ENCODE data around the gene APEH.

Gene APEH
- 54.6 to 123 (median 103) reads per million in 3 experiments for total RNA-seq

GRCh38 chr3:49673715-49674496 lies at the start of gene APEH:
APEH (plus strand) TSS chr3:49674351; CDS start chr3:49674402, 51 bp downstream.
- DNase-seq, result peak; percentile 97

GRCh38 chr3:49625071-49625470 lies 49.1 kb upstream of the APEH start:
- no peak for DNase-seq

DNA sequence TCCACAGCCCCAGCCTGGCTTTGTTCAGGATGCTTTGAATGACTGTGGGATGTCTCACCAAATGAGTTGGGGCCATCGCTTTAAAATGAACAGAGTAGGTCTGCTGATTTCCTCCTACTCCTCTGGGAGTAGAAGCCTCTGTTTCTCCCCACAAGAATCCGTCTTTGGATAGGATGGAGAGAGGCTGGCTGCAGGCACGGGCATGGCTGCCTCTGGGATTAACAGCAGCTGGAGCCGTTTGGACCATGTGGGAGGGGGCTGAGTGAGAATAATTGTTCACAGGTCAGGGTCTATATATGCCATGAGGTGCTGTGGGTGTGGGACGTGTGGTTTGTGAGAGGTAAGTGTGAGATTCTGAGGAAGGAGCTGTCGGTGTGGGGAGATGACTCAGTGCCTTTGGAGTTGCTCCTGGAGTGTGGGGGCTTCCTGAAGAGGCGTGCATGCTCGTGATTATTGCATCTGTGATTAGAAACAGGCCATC lies 48.0 kb upstream of the APEH start:
- no peak for DNase-seq

GRCh38 chr3:49626796-49627195 lies 47.4 kb upstream of the APEH start:
- no peak for DNase-seq

DNA sequence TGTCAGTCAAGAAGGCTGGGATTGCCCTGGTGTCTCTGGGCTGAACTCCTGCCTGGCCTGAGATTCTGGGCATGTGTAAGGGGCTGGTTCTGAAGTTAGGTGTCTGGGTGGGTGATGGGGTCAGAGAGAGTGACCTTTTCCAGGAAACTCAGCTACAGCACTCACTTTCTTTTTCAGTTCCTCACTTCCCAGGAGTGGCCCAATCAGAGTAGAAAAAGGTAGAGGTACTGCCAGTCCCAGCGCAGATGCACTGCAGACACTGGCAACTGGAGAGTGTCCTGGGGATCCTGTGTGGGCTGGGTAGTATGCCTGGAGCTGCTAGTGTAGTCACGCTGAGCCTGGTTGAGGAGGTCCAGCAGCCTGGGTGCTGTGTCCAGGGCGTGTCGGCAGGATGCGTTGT lies 46.5 kb upstream of the APEH start:
- no peak for DNase-seq

DNA sequence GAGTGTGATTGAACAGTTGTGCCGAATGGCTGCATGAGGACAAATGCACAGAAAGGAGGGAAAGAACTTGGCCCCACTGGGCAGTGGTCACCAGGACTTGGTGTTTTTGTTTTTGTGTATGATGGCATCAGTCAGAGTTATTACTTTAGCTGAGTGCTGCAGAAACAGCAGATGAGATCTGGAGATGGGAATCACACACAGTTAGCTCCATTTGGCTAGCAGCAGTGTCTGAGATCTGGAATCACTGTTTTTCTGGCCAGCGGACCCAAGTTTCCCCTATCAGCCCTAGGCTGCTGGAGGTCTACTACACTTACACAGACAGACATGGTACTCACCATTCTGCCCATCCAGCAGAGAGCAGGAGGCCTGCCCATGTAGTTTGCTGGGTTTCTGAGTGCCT lies 45.9 kb upstream of the APEH start:
- no peak for DNase-seq

DNA sequence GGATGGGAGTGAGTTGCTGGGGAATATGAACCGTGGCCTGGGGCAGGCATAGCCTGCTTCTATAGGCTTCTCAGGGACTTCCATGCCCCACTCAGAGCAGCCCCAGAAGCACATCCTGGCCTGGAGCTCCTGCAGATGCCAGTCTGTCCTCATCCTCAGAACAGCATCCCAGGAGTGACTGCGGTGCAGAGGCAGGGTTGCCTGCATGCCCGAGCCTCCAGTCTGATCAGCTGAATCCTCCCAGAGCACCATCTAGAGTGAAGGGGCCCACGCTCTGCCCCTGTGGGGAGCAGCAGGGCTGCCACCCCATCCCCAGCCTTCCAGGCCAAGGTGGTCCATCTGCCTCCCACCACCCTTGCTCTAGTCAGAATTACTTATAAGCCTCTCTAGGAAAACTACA lies 44.7 kb upstream of the APEH start:
- DNase-seq, result no peak

DNA sequence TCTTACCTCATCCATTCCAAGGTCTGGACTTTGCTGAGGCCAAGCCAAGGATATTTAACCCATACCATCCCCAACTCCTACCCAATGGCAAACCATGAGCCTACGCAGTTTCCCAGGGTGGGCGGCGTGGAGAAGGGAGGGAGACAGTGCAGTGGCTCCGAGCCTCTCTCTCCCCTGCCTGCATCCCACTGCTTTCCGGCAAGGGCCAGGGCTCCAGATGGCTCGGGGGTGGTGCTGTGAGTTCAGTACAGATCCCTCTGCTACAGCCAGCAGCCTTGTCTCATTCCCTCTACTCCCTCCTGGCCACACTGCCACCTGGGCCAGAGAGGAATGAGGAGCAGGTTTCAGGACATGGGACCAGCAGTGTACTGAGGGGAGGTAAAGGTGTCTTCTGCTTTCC lies 44.3 kb upstream of the APEH start:
- no peak for DNase-seq

DNA sequence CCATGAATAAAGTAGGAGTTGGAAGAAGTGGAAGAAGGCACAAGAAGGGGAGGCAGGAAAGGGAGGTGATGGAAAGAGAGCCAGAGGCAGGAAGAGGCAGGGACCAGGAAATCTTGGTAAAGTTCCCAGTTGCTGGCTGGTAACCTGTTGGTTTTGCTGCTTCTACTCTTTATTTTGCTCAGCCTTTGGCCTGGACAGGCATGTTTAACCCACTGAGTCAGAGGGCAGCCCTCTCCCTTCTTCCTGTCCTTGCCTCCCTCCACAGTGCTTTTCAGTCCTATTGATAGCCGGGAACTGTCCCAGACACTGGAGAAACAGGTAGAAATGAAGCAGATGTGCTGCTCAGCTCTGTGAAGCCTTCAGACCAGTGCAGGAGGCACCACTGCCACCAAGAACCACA lies 43.4 kb upstream of the APEH start:
- no peak for DNase-seq

- DNase-seq, result no peak
These were observed 39.4 kb upstream of the APEH start for GRCh38 chr3:49634736-49635135.

GRCh38 chr3:49636883-49637609 lies 37.1 kb upstream of the APEH start:
- DNase-seq, result no peak

DNA sequence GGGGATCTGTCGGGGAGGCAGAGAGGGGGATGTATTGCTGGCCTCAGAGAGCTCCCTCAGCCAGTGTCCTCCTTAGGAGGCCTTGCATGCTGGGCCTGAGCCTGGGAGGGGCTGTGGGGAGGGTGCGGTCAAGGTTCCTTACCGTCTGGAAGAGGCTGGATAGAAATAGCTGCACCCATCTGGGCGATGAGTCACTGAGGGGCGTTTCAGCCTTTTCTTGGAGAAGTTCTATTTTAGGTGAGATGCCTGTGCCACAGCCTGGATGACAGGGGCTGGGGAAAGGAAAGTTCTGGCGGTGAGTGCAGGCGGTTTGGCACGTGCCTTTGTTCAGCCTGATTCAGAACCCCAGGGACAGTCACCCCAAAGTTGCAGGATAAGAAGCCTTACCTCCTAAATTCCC lies 35.7 kb upstream of the APEH start:
- no peak for DNase-seq

DNA sequence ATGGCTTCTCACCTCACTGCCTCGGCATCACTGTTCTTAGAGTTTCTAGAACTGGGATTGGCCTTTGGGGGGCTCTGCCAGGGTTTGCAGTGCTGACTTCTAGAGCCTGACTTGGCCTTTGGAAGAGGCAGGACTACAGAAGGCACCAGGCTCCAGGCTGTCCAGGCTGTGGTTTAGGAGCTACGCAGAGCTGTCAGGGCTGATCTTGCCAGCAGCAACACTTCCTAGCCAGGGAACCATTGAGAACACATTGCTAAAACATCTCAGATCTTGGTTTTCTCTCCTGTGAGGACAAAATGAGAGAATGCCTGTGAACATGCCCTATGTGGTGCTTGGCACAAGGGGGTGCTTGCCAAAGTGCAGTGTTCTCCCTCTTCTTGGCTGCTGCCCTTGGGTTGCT lies 34.6 kb upstream of the APEH start:
- no peak for DNase-seq

- no peak for DNase-seq
These were observed 32.9 kb upstream of the APEH start for GRCh38 chr3:49641292-49641691.

GRCh38 chr3:49641921-49642707 lies 32.0 kb upstream of the APEH start:
- DNase-seq, result no peak

GRCh38 chr3:49642708-49643145 lies 31.4 kb upstream of the APEH start:
- no peak for DNase-seq

DNA sequence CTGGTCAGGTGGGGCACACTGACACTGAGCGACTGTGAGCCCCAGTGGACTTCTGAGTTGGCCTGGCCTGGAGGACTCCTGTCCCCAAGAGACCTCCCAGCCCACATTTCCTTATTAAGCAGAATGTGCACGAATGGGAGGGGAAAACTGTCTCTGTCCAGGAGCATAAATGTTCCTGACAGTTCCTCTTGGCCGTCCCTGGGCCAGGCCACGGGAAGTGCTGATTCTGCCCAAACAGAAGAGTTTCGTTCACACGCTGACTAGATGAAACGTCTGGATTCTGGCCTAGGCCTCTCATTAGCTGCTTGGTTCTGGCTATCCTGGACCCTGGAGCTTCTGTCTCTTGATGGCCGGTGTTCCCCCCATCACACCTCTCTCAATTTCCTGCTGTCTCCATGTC lies 29.5 kb upstream of the APEH start:
- DNase-seq, result no peak

- no peak for DNase-seq
These were observed 27.9 kb upstream of the APEH start for GRCh38 chr3:49646236-49646635.

DNA sequence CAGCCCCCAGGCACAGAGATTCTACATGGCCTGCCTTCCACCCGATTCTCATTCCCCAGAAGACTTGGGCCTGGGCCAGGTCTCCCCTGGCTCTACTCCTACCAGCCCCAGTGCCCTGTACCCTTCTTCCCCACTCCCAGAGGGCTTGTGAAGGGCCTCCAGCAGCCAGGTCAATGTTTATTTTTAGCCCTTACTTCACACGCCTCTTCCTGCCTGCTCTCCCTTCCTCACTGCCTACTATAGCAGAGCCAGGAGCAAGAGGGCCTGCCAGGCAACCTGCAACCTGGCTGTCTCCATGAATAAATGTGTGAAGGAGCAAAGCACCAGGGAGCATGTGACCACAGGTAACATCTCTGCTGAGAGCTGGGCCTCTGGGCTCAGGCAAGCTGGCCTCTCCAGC lies 26.4 kb upstream of the APEH start:
- no peak for DNase-seq

- no peak for DNase-seq
These were observed 25.7 kb upstream of the APEH start for GRCh38 chr3:49648354-49649019.

GRCh38 chr3:49649576-49649975 lies 24.6 kb upstream of the APEH start:
- no peak for DNase-seq

GRCh38 chr3:49650177-49650576 lies 24.0 kb upstream of the APEH start:
- no peak for DNase-seq

GRCh38 chr3:49650637-49651036 lies 23.5 kb upstream of the APEH start:
- DNase-seq, result no peak
